Right atrium auricular region (tissue), 2 donors: Measurements from ENCODE around the gene MAP3K8. TPM values are rescaled to one million over a fixed set of nuclear protein-coding genes. Genes with fewer than 3 reads are reported as not detected.
"Not testable (repeated sequence)": the region's sequence is repeated elsewhere in the genome, so short reads cannot be mapped to it uniquely, and the experiment has no call there.

Experiments used
- DNase-seq: peaks from one replicate; pipeline ENCODE4 v3.0.0-alpha.2; 2019; ENCODE audit warnings: low spot score
- H3K27ac ChIP-seq, 2 donors: fragments of 200-600 bp; sonication (generic); 1 replicate in 1 of 2; 2 replicates in 1 of 2; pipeline ENCODE4 v1.5.1; 2016 to 2019
- H3K27me3 ChIP-seq, 2 donors: fragments of 200-600 bp; sonication (generic); one replicate each; pipeline versions ENCODE4 v1.5.1 to v1.6.0; 2017 to 2019
- H3K36me3 ChIP-seq: fragments of 200-600 bp; sonication (generic); one replicate; pipeline ENCODE4 v1.5.1; 2016
- H3K4me1 ChIP-seq, 2 donors: fragments of 200-600 bp; sonication (generic); one replicate each; pipeline versions ENCODE4 v1.5.1 to v1.6.0; 2017 to 2019
- H3K4me3 ChIP-seq, 2 donors: fragments of 200-600 bp; sonication (generic); 1 replicate in 1 of 2; 2 replicates in 1 of 2; pipeline ENCODE4 v1.5.1; 2017 to 2019; ENCODE audit warnings: mild to moderate bottlenecking in 1 of 2, moderate library complexity in 1 of 2
- H3K9me3 ChIP-seq, 2 donors: fragments of 200-600 bp; sonication (generic); one replicate each; pipeline ENCODE4 v1.5.1; 2019
- total RNA-seq, 2 donors: library from RNA; depleted of rRNA; stranded (reverse); fragments of >200 nt; gene quantifications; one replicate each; pipeline ENCODE4 v1.1.0, GENCODE V29; 2016
- TF ChIP-seq, protein P1 (sequence below), 2 donors: fragments of 200-600 bp; sonication (generic); IDR thresholded peaks; one replicate each; pipeline ENCODE4 v1.5.1; 2019; ENCODE audit warnings: antibody characterized with exemption in 2 of 2

MAP3K8 gene
- total RNA-seq, 2 donors from 2014 or later = 10.6 to 18.9 TPM

DNA sequence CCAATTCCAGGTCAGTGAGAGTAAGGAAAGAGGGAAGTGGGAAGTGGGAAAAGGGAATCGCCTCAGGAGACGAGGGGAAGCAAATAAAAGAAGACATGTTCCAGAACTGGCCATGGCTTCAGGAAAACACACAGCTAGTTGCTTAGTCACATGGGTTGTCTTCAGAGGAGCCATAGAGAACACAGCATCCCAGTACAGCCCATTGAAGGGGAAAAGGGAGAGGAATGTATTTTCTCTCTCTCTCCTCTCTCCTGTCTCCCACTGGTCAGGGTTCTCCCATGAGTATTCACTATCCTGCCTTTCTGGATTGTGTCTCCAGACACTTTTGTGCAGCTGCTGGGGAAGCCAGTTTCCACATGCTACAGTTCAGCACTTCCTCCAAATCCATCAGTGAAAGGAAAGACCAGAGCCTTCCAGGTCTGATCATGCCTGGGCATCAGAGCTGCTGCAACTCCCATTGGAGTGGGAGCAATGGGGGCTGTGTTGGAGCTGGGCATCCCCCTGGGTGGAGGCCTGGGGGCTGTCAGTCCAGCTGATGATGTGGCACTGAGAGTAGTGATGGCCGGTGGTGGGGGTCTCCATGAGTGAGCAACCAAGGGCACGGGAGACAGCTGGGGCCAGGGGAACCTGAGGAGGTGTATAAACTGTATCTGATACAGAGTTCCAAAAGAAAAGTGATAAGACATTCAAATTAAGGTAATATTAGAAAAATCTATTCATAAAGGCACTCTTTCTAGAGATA, 38.6 kb downstream of the MAP3K8 start:
- H3K4me3 ChIP-seq = no peak overlapping the region
- no peaks in the 10 kb centered on the region for H3K36me3 ChIP-seq
- no peak overlapping the region for H3K27ac ChIP-seq
- peak; percentile 9 for DNase-seq
- H3K27me3 ChIP-seq = no peaks in the 10 kb centered on the region
- H3K9me3 ChIP-seq = no peaks in the 10 kb centered on the region
- TF ChIP-seq, protein P1, sequence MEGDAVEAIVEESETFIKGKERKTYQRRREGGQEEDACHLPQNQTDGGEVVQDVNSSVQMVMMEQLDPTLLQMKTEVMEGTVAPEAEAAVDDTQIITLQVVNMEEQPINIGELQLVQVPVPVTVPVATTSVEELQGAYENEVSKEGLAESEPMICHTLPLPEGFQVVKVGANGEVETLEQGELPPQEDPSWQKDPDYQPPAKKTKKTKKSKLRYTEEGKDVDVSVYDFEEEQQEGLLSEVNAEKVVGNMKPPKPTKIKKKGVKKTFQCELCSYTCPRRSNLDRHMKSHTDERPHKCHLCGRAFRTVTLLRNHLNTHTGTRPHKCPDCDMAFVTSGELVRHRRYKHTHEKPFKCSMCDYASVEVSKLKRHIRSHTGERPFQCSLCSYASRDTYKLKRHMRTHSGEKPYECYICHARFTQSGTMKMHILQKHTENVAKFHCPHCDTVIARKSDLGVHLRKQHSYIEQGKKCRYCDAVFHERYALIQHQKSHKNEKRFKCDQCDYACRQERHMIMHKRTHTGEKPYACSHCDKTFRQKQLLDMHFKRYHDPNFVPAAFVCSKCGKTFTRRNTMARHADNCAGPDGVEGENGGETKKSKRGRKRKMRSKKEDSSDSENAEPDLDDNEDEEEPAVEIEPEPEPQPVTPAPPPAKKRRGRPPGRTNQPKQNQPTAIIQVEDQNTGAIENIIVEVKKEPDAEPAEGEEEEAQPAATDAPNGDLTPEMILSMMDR (IDR thresholded peaks at IDR 0.05) = no peak
- H3K4me1 ChIP-seq = no peaks in the 10 kb centered on the region

DNA sequence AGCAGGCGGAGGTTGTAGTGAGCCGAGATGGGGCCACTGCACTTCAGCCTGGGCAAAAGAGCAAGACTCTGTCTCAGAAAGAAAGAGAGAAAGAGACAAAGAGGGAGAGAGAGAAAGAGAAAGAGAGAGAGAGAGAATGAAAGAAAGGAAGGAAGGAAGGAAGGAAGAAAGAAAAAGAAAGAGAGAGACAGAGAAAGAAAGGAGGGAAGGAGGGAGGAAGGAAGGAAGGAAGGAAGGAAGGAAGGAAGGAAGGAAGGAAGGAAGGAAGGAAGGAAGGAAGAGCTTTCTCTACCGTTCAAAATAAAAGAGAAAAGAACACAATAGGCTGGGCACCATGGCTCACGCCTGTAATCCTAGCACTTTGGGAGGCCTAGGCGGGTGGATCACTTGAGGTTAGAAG, 41.5 kb downstream of the MAP3K8 start:
- not testable (repeated sequence) for H3K9me3 ChIP-seq, DNase-seq, H3K4me3 ChIP-seq, H3K4me1 ChIP-seq, H3K27ac ChIP-seq, H3K36me3 ChIP-seq, H3K27me3 ChIP-seq

DNA sequence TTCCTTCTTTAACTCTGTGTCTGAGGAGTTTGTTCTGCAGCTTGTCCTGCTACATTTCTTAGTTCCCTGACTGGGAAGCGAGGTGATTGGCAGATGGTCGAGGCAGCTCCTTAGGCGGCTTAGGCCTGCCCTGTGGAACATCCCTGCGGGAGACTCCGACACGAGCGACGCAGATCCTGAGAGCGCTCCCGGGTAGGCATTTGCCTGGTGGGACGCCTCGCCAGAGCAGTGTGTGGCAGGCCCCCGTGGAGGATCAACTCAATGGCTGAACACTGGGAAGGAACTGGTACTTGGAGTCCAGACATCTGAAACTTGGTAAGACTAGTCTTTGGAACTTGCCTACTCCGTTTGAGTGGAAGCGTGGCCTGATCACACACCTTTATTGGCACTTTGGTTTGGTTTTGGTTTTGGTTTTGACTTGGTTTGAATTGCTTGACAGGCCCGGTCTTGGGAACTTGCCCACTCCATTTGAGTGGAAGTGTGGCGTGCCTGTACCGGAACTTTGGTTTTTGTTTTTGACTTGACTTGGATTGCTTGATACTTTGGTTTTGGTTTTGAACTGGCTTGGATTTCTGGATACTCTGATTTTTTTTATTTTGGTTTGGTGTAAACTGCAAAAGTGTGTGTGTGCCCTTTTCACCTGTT, 42.6 kb downstream of the MAP3K8 start:
- H3K27me3 ChIP-seq = no peaks in the 10 kb centered on the region
- peak; percentile 50 for DNase-seq
- H3K4me3 ChIP-seq = no peak overlapping the region

DNA sequence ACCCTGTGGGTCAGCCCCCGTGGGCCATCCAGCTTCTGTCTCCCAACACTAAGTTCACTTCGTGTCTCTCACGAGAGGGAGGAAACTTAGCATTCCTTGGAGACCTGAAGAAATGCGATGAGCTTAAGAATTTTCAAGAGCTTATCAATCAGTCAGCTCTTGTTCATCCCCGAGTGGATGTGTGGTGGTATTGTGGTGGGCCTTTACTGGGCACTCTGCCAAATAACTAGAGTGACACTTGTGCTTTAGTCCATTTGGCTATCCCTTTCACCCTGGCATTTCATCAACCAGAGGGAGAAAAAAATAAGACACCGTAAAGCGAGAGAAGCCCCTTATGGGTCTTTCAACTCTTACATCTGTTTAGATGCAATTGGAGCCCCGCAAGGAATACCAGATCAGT, 45.5 kb downstream of the MAP3K8 start:
- H3K4me3 ChIP-seq, H3K27me3 ChIP-seq, H3K27ac ChIP-seq, H3K36me3 ChIP-seq, H3K9me3 ChIP-seq, DNase-seq, H3K4me1 ChIP-seq: not testable (repeated sequence)

More for the DNA sequence above, 42.6 kb downstream of the MAP3K8 start:
- TF ChIP-seq, protein P1 (IDR thresholded peaks at IDR 0.05) = no peak
- Histone ChIP-seq H3K4me1 (no peaks in the 10 kb centered on the region), H3K36me3 (no peaks in the 10 kb centered on the region), H3K9me3 (no peaks in the 10 kb centered on the region), H3K27ac (no peak overlapping the region)

DNA sequence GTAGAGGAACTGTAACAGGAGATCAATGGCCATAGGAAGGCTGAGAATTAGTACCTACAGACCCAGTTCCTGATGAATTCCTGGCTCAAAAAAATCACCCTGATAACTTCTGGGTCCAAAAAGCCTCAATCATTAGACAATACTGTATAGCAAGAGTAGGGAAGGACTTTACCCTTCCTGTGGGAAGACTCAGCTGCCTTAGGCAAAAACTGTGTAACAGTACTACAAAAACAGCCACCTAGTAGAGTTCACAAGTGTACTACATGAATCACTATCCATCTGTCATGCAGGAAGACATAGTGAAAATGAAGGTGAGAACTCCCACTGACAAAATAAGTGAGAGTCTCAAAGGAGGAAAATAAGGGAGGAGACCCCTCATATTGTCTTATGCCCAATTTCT, 47.6 kb downstream of the MAP3K8 start:
- no peaks in the 10 kb centered on the region for H3K36me3 ChIP-seq
- H3K27ac ChIP-seq = no peak overlapping the region
- H3K4me3 ChIP-seq = no peak overlapping the region
- H3K9me3 ChIP-seq = peaks cover 0 to 8% of the 10 kb centered on the region in 2 donors
- no peak for DNase-seq
- no peaks in the 10 kb centered on the region for H3K4me1 ChIP-seq
- TF ChIP-seq, protein P1 (IDR thresholded peaks at IDR 0.05) = no peak
- H3K27me3 ChIP-seq = no peaks in the 10 kb centered on the region

DNA sequence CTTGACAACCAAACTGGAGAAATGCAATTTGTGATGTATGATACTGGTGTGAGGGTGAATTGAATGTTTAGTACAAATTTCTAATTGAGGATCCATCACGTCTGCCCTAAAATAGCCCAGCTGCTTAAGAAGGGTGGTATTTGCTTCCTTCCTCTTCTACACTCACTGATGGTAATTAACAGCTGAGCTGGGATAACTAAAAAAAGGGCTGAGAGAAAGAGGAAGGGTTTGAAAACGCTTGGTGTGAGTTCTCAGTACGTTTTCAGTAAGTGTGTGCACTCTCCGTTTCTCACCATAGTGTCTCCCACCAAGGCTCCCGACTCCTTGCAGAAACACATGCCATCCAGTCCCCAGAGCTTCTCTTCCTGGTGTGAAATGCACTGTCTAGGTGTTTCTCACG, 54.3 kb downstream of the MAP3K8 start:
- Histone ChIP-seq H3K4me3 (no peak overlapping the region), H3K36me3 (no peaks in the 10 kb centered on the region), H3K27me3 (no peaks in the 10 kb centered on the region), H3K9me3 (peaks cover 0 to 2% of the 10 kb centered on the region in 2 donors), H3K27ac (peak overlapping the region in 1 of 2 donors; percentile 31), H3K4me1 (no peaks in the 10 kb centered on the region)
- DNase-seq = no peak
- TF ChIP-seq, protein P1 (IDR thresholded peaks at IDR 0.05) = no peak
